Activated CD8-positive, alpha-beta memory T cell treated with anti-CD3 and anti-CD28 coated beads, Interleukin-2, amount 10 ng/mL, durations not matched to agents 7 days and 5 days (primary cell): ENCODE data around the gene ANXA2R. TPM values are rescaled to one million over a fixed set of nuclear protein-coding genes. Genes with fewer than 3 reads are reported as not detected.

ENCODE experiments used
- ATAC-seq: fragments of 150-1000 bp; cut with Tn5 transposase; one replicate; pipeline ENCODE4 v1.10.0; 2021; ENCODE audit warnings: moderate library complexity
- CTCF ChIA-PET: fragments of 350-600 bp; sonication (Branson Sonifier 250); formaldehyde crosslinking; loops from one replicate; lab custom pipeline; 2021; ENCODE audit warnings: antibody characterized with exemption; lab: Charles Lee
- DNase-seq: peaks from one replicate; pipeline ENCODE4 v3.0.0-alpha.2; 2020
- H3K27ac Mint-ChIP-seq: one replicate; pipeline ENCODE4 v1.8.0; 2021; ENCODE audit warnings: mild to moderate bottlenecking, mixed read lengths
- H3K27me3 Mint-ChIP-seq: one replicate; pipeline ENCODE4 v1.8.0; 2021; ENCODE audit warnings: mixed read lengths
- H3K36me3 Mint-ChIP-seq: one replicate; pipeline ENCODE4 v1.8.0; 2021; ENCODE audit warnings: mild to moderate bottlenecking, mixed read lengths
- H3K4me1 Mint-ChIP-seq: one replicate; pipeline ENCODE4 v1.8.0; 2021; ENCODE audit warnings: mixed read lengths
- H3K4me3 Mint-ChIP-seq: one replicate; pipeline ENCODE4 v1.8.0; 2021; ENCODE audit warnings: mild to moderate bottlenecking, moderate library complexity, mixed read lengths
- H3K9me3 Mint-ChIP-seq: one replicate; pipeline ENCODE4 v1.8.0; 2022; ENCODE audit warnings: low read depth, mixed read lengths
- total RNA-seq, 2 experiments: library from RNA; stranded (reverse); gene quantifications; one replicate each; pipeline ENCODE4 v1.2.3, GENCODE V29; 2021

ANXA2R gene
- total RNA-seq, 2 experiments from 2014 or later, result 14.5 to 32.0 TPM

DNA sequence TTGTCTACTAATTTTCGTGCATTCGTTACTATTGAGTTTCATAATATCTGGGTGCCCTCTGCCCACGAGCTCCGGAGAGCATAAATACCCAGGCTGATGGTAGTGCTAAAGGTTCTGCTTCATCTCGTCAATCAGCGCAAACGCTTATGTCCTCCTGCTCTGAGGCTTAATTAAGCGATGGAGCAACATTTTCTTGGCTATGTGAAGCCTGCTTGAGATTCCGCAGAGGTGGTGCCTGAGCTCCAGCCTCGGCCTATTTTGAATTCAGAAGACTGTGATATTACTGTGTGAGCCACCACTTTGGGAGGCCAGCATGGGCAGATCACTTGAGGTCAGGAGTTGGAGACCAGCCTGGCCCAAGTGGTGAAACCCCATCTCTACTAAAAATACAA is 44.8 kb downstream of the ANXA2R start:
- Mint-ChIP-seq H3K4me3 (peak overlapping the region; percentile 94), H3K36me3 (peaks cover 11% of the 10 kb centered on the region), H3K9me3 (no peaks in the 10 kb centered on the region), H3K27me3 (no peaks in the 10 kb centered on the region), H3K4me1 (peaks cover 10% of the 10 kb centered on the region), H3K27ac (peak overlapping the region; percentile 100)
- CTCF ChIA-PET, result interaction anchor here (0.8 to 11.0 kb wide), 8 partner anchors 12 to 87 kb away, joined by 3 to 160 read pairs (median 36); partner anchors contain the start of gene ANXA2R
- no peak for DNase-seq
- ATAC-seq, result no peak

DNA sequence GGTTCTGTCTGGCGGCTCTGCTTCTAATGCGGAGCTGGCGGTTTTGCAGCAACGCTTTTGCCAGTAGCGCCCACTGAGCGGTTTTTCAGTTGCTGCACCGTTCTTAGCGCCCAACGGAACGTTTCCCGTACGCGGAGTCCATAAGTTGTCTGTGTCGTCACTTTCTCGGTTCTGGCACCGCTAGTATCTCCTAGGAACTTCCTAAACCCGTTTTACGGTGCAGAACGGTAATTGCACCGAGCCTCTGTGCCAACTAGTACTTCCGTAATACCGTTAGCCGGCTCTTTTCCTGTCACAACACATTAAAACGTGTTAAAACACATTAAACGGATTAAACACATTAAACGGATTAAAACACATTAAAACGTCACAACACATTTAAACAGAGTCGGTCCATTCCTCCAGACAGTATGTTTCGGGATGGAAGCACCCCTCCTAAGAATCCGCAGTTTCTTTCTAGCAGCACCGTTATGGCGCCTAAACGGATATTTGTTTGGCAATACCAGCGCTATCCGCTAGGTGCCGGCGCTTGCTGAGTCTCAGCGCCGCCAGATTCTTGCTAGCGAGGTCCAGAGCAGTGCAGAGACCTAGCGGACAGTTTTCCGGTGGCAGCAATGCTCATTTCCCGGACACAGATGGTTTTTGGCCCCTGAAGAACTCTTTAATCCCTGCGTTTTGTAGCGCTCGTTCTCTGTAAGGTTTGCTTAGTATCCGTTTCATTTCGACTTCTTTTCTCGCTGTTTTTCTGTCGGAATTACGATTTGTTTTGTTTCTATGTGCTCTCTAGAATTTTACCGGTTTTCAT is 45.4 kb downstream of the ANXA2R start:
- CTCF ChIA-PET, result interaction anchor here (0.8 to 11.0 kb wide), 15 partner anchors 13 to 489 kb away, joined by 3 to 160 read pairs (median 5); partner anchors contain the start of genes ANXA2R, TMEM267 and ZNF131
- ATAC-seq, result peak; percentile 61
- Mint-ChIP-seq H3K4me3 (peak overlapping the region; percentile 94), H3K9me3 (no peaks in the 10 kb centered on the region), H3K36me3 (peaks cover 15% of the 10 kb centered on the region), H3K27me3 (no peaks in the 10 kb centered on the region), H3K4me1 (peaks cover 16% of the 10 kb centered on the region), H3K27ac (peak overlapping the region; percentile 100)
- peak; percentile 94 for DNase-seq

- ATAC-seq (no peak), DNase-seq (no peak)
- no peaks in the 10 kb centered on the region for H3K9me3 Mint-ChIP-seq
- H3K27ac Mint-ChIP-seq, result peak overlapping the region; percentile 100
- peaks cover 19% of the 10 kb centered on the region for H3K36me3 Mint-ChIP-seq
- H3K4me3 Mint-ChIP-seq, result peak overlapping the region; percentile 94
- CTCF ChIA-PET, result interaction anchor here (0.6 to 11.0 kb wide), 15 partner anchors 13 to 544 kb away, joined by 3 to 160 read pairs (median 5); partner anchors contain the start of genes ANXA2R, TMEM267 and ZNF131
- peaks cover 19% of the 10 kb centered on the region for H3K4me1 Mint-ChIP-seq
- H3K27me3 Mint-ChIP-seq, result no peaks in the 10 kb centered on the region
Observed at GRCh38 chr5:42994246-42994554, 45.9 kb downstream of the ANXA2R start.

- H3K27ac Mint-ChIP-seq, result peak overlapping the region; percentile 100
- peak; percentile 80 for DNase-seq
Observed at GRCh38 chr5:42993516-42994245, 46.4 kb downstream of the ANXA2R start.

GRCh38 chr5:42992088-42992879 is 47.8 kb downstream of the ANXA2R start:
- no peaks in the 10 kb centered on the region for H3K27me3 Mint-ChIP-seq
- peaks cover 33% of the 10 kb centered on the region for H3K36me3 Mint-ChIP-seq
- CTCF ChIA-PET, result interaction anchor here (0.7 to 11.0 kb wide), 10 partner anchors 15 to 492 kb away, joined by 3 to 160 read pairs (median 10); partner anchors contain the start of genes ANXA2R and TMEM267
- H3K4me3 Mint-ChIP-seq, result peak overlapping the region; percentile 94
- H3K27ac Mint-ChIP-seq, result peak overlapping the region; percentile 100
- ATAC-seq (peak; percentile 28), DNase-seq (peak; percentile 91)
- no peaks in the 10 kb centered on the region for H3K9me3 Mint-ChIP-seq
- peaks cover 36% of the 10 kb centered on the region for H3K4me1 Mint-ChIP-seq

More at GRCh38 chr5:42993516-42994245, 46.4 kb downstream of the ANXA2R start:
- Mint-ChIP-seq H3K4me3 (peak overlapping the region; percentile 94), H3K36me3 (peaks cover 24% of the 10 kb centered on the region), H3K4me1 (peaks cover 24% of the 10 kb centered on the region), H3K27me3 (no peaks in the 10 kb centered on the region), H3K9me3 (no peaks in the 10 kb centered on the region)
- CTCF ChIA-PET, result interaction anchor here (0.6 to 11.0 kb wide), 15 partner anchors 14 to 544 kb away, joined by 3 to 160 read pairs (median 5); partner anchors contain the start of genes ANXA2R, TMEM267 and ZNF131
- peak; percentile 25 for ATAC-seq

GRCh38 chr5:42991404-42992087 is 48.6 kb downstream of the ANXA2R start:
- ATAC-seq, result peak; percentile 2
- Mint-ChIP-seq H3K27ac (peak overlapping the region; percentile 100), H3K4me1 (peaks cover 40% of the 10 kb centered on the region), H3K4me3 (peak overlapping the region; percentile 94), H3K9me3 (no peaks in the 10 kb centered on the region), H3K27me3 (no peaks in the 10 kb centered on the region), H3K36me3 (peaks cover 39% of the 10 kb centered on the region)
- DNase-seq, result peak; percentile 51
- CTCF ChIA-PET, result interaction anchor here (1.0 to 11.0 kb wide), 12 partner anchors 16 to 493 kb away, joined by 3 to 160 read pairs (median 4); partner anchors contain the start of genes ANXA2R and TMEM267

GRCh38 chr5:42990892-42991291 is 49.2 kb downstream of the ANXA2R start:
- DNase-seq, result no peak
- no peaks in the 10 kb centered on the region for H3K9me3 Mint-ChIP-seq
- no peak for ATAC-seq
- H3K27ac Mint-ChIP-seq, result peak overlapping the region; percentile 100
- peak overlapping the region; percentile 94 for H3K4me3 Mint-ChIP-seq
- CTCF ChIA-PET, result interaction anchor here (1.0 to 11.0 kb wide), 8 partner anchors 17 to 82 kb away, joined by 3 to 160 read pairs (median 36); partner anchors contain the start of gene ANXA2R
- peaks cover 45% of the 10 kb centered on the region for H3K36me3 Mint-ChIP-seq
- peaks cover 41% of the 10 kb centered on the region for H3K4me1 Mint-ChIP-seq
- H3K27me3 Mint-ChIP-seq, result no peaks in the 10 kb centered on the region

Other genes with a start within 250 kb of the ANXA2R start
- gene SELENOP, start 228.4 kb downstream of the ANXA2R start, total RNA-seq, result under 1 TPM; 0.12 to 0.53 TPM
- gene ZNF131, start 80.6 kb upstream of the ANXA2R start, total RNA-seq, result 10 to 100 TPM; 39.9 to 56.2 TPM
- under 1 TPM; 0.50 to 0.66 TPM for gene NIM1K, start 151.9 kb upstream of the ANXA2R start, total RNA-seq